SK-N-SH (cell line): ENCODE data around the gene CCDC28A. TPM values are rescaled to one million over a fixed set of nuclear protein-coding genes. Genes with fewer than 3 reads are reported as not detected.

Experiments used
- CTCF ChIA-PET: fragments of 300-600, 350-600 bp; formaldehyde crosslinking; extraction: SDS; loops from one replicate; lab custom pipeline; 2021; lab: Yijun Ruan, JAX
- POLR2A ChIA-PET: fragments of 350-600 bp; sonication (Branson Sonifier 250); formaldehyde crosslinking; extraction: SDS; loops from one replicate; lab custom pipeline; 2020; ENCODE audit warnings: antibody characterized with exemption, inconsistent platforms; lab: Yijun Ruan, JAX
- DNase-seq: peaks from one replicate; pipeline ENCODE4 v3.0.0; 2012
- H2AFZ ChIP-seq: fragments of 200-600 bp; sonication (generic); 2 replicates; pipeline ENCODE4 v1.8.1; 2016; ENCODE audit warnings: antibody characterized with exemption, mild to moderate bottlenecking, low read depth
- H3F3A ChIP-seq: fragments of 200-600 bp; sonication (generic); replicated peaks from 2 replicates; pipeline ENCODE3; 2016; ENCODE audit warnings: antibody characterized with exemption, mild to moderate bottlenecking; ENCODE audit not compliant: insufficient read depth
- H3K27ac ChIP-seq, 2 experiments: fragments of 200-500 bp in 1 of 2; fragments of 200-600 bp in 1 of 2; sonication (Bioruptor generic) in 1 of 2; sonication (generic), shearing (Covaris generic) in 1 of 2; 2 replicates each; pipeline versions ENCODE4 v1.5.1 to v1.6.1; 2014 to 2016; ENCODE audit warnings: low read depth in 2 of 2, inconsistent platforms in 1 of 2, low read length in 1 of 2, mild to moderate bottlenecking in 1 of 2, mixed read lengths in 1 of 2
- H3K27me3 ChIP-seq: fragments of 200-600 bp; sonication (generic), shearing (Covaris generic); 2 replicates; pipeline ENCODE4 v1.6.1; 2016; ENCODE audit warnings: mixed run types; ENCODE audit not compliant: insufficient read depth
- H3K36me3 ChIP-seq, 2 experiments: fragments of 200-500 bp in 1 of 2; fragments of 200-600 bp in 1 of 2; sonication (Bioruptor generic) in 1 of 2; sonication (generic) in 1 of 2; replicated peaks in 1 of 2; 2 replicates each; pipeline versions ENCODE3 to v1.5.1; 2014 to 2016; ENCODE audit warnings: low read length in 1 of 2, mild to moderate bottlenecking in 1 of 2; ENCODE audit not compliant: insufficient read depth in 2 of 2, control insufficient read depth in 1 of 2
- H3K4me1 ChIP-seq, 2 experiments: fragments of 200-500 bp in 1 of 2; fragments of 200-600 bp in 1 of 2; sonication (Bioruptor generic) in 1 of 2; sonication (generic), shearing (Covaris generic) in 1 of 2; 2 replicates each; pipeline versions ENCODE4 v1.5.1 to v1.6.1; 2014 to 2016; ENCODE audit warnings: low read depth in 1 of 2, low read length in 1 of 2, mixed run types in 1 of 2; ENCODE audit not compliant: insufficient read depth in 2 of 2, control insufficient read depth in 1 of 2
- H3K4me2 ChIP-seq: fragments of 200-600 bp; sonication (generic), shearing (Covaris generic); 2 replicates; pipeline ENCODE4 v1.6.1; 2017; ENCODE audit warnings: mixed run types
- H3K4me3 ChIP-seq, 2 experiments: fragments of 200-500 bp in 1 of 2; fragments of 200-600 bp in 1 of 2; sonication (Bioruptor generic) in 1 of 2; sonication (generic), shearing (Covaris generic) in 1 of 2; 2 replicates each; pipeline versions ENCODE4 v1.5.1 to v1.8.1; 2014 to 2016; ENCODE audit warnings: low read depth in 2 of 2, inconsistent platforms in 1 of 2, low read length in 1 of 2, mild to moderate bottlenecking in 1 of 2, mixed read lengths in 1 of 2, moderate library complexity in 1 of 2
- H3K79me2 ChIP-seq: fragments of 200-600 bp; sonication (generic); 2 replicates; pipeline ENCODE4 v1.8.1; 2017; ENCODE audit warnings: mild to moderate bottlenecking; ENCODE audit not compliant: insufficient read depth
- H3K9ac ChIP-seq: fragments of 200-600 bp; sonication (generic); 2 replicates; pipeline ENCODE4 v1.6.1; 2017; ENCODE audit warnings: mixed run types
- H3K9me2 ChIP-seq: fragments of 200-600 bp; sonication (generic); 2 replicates; pipeline ENCODE4 v1.6.1; 2017; ENCODE audit warnings: mixed run types
- H3K9me3 ChIP-seq: fragments of 200-600 bp; sonication (generic); 2 replicates; pipeline ENCODE4 v1.6.1; 2017; ENCODE audit warnings: mixed run types, mild to moderate bottlenecking, moderate library complexity
- H4K20me1 ChIP-seq: fragments of 200-600 bp; sonication (generic); 2 replicates; pipeline ENCODE4 v1.6.1; 2017; ENCODE audit warnings: mild to moderate bottlenecking, mixed run types; ENCODE audit not compliant: insufficient read depth
- CHD2 ChIP-seq: fragments of 150-350 bp; IDR thresholded peaks from 2 replicates; pipeline ENCODE4 v1.6.1; 2018; ENCODE audit warnings: low read length; ENCODE audit not compliant: partially characterized antibody
- ELF1 ChIP-seq: IDR thresholded peaks from 2 replicates; pipeline ENCODE4 v1.4.0; 2012
- FOXJ3 ChIP-seq: sonication (generic); formaldehyde crosslinking; IDR thresholded peaks from 2 replicates; pipeline ENCODE4 v1.5.1; 2020; ENCODE audit warnings: mild to moderate bottlenecking, missing genetic modification reagents
- GATA2 ChIP-seq: sonication (generic); formaldehyde crosslinking; IDR thresholded peaks from 2 replicates; pipeline ENCODE4 v1.5.0; 2020; ENCODE audit warnings: mild to moderate bottlenecking, missing genetic modification reagents
- JUND ChIP-seq: IDR thresholded peaks from 2 replicates; pipeline ENCODE4 v1.4.0; 2012
- MAX ChIP-seq: IDR thresholded peaks from 2 replicates; pipeline ENCODE4 v1.4.0; 2012; ENCODE audit warnings: low read depth
- NRF1 ChIP-seq: IDR thresholded peaks from 2 replicates; pipeline ENCODE4 v1.6.1; 2012; ENCODE audit warnings: low read depth, mild to moderate bottlenecking, low read length
- POLR2AphosphoS5 ChIP-seq: IDR thresholded peaks from 2 replicates; pipeline ENCODE4 v1.6.1; 2012; ENCODE audit warnings: low read depth, low read length
- RAD21 ChIP-seq: IDR thresholded peaks from 2 replicates; pipeline ENCODE4 v1.6.1; 2012; ENCODE audit warnings: mild to moderate bottlenecking, low read length
- SMC3 ChIP-seq: IDR thresholded peaks from 2 replicates; pipeline ENCODE4 v1.6.1; 2012; ENCODE audit warnings: low read depth, low read length, improper control_type of control experiment
- TAF1 ChIP-seq: IDR thresholded peaks from 2 replicates; pipeline ENCODE4 v1.6.1; 2012; ENCODE audit warnings: low read depth, mild to moderate bottlenecking, low read length, moderate library complexity, borderline replicate concordance
- TEAD4 ChIP-seq: IDR thresholded peaks from 2 replicates; pipeline ENCODE4 v1.4.0; 2012; ENCODE audit warnings: mild to moderate bottlenecking, borderline replicate concordance; ENCODE audit not compliant: insufficient read depth
- WGBS: methylation state at CpG from one replicate; pipeline ENCODE4 v1.1.6; 2017; ENCODE audit warnings: low lambda C conversion rate; 5-methylcytosine and 5-hydroxymethylcytosine counted together
- polyA plus RNA-seq, 3 experiments: library from polyadenylated mRNA; depleted of rRNA; stranded (reverse); fragments of >200 nt; gene quantifications; 2 replicates each; pipeline ENCODE4 v1.2.3, GENCODE V29; 2012
- TF ChIP-seq, protein P1 (sequence below): IDR thresholded peaks from 2 replicates; pipeline ENCODE4 v1.6.1; 2012; ENCODE audit warnings: mild to moderate bottlenecking, low read depth, low read length, moderate library complexity
- TF ChIP-seq, protein P2 (sequence below): fragments of 150-350 bp; IDR thresholded peaks from 2 replicates; pipeline ENCODE4 v1.6.1; 2017; ENCODE audit warnings: antibody characterized with exemption, low read length, low read depth, borderline replicate concordance
- TF ChIP-seq, protein P3 (sequence below): fragments of 200-600 bp; sonication (generic); IDR thresholded peaks from 2 replicates; pipeline ENCODE4 v1.6.1; 2017; ENCODE audit warnings: antibody characterized with exemption, mild to moderate bottlenecking, moderate library complexity

The CCDC28A gene
- polyA plus RNA-seq, 1 of the 3 experiments (the other 2 are of a cell fraction): 11.4 TPM

DNA sequence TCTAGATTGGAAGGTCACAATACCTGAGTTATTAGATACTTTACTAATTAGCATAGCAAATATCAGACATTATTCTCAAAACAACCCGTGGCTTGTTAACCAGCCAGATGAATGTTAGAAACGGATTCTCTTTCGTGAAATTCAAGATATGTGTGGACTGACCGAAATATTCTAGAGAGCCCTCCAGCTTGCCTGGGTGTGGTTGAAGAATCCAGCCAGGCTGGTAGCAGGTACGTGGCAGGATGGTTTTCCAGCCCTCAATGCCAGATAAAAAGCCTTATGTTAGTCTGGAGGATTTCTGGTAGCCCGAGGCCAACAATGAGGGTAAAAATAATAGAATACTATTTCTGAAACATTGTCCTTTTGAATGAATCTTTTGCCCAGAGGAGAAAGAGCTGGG, 41.7 kb downstream of the CCDC28A start:
- H3K9ac ChIP-seq: no peak overlapping the region
- no peaks in the 10 kb centered on the region for H3K9me3 ChIP-seq
- no peak overlapping the region for H3K4me3 ChIP-seq
- WGBS: 16% methylated on average over 6 of the region's 6 CpGs
- H3K27ac ChIP-seq: no peak overlapping the region
- no peaks in the 10 kb centered on the region for H3K36me3 ChIP-seq
- no peaks in the 10 kb centered on the region; a peak in 1 of 4 replicates for H3K4me1 ChIP-seq
- no peaks in the 10 kb centered on the region for H3F3A ChIP-seq
- no peak for DNase-seq
- no peaks in the 10 kb centered on the region for H3K27me3 ChIP-seq
- H4K20me1 ChIP-seq: no peaks in the 10 kb centered on the region
- TF ChIP-seq TEAD4 (no peak), ELF1 (no peak), GATA2 (no peak), CHD2 (no peak), JUND (no peak), FOXJ3 (CRISPR knock-in tag) (no peak), NRF1 (no peak)
- TF ChIP-seq, protein P1, sequence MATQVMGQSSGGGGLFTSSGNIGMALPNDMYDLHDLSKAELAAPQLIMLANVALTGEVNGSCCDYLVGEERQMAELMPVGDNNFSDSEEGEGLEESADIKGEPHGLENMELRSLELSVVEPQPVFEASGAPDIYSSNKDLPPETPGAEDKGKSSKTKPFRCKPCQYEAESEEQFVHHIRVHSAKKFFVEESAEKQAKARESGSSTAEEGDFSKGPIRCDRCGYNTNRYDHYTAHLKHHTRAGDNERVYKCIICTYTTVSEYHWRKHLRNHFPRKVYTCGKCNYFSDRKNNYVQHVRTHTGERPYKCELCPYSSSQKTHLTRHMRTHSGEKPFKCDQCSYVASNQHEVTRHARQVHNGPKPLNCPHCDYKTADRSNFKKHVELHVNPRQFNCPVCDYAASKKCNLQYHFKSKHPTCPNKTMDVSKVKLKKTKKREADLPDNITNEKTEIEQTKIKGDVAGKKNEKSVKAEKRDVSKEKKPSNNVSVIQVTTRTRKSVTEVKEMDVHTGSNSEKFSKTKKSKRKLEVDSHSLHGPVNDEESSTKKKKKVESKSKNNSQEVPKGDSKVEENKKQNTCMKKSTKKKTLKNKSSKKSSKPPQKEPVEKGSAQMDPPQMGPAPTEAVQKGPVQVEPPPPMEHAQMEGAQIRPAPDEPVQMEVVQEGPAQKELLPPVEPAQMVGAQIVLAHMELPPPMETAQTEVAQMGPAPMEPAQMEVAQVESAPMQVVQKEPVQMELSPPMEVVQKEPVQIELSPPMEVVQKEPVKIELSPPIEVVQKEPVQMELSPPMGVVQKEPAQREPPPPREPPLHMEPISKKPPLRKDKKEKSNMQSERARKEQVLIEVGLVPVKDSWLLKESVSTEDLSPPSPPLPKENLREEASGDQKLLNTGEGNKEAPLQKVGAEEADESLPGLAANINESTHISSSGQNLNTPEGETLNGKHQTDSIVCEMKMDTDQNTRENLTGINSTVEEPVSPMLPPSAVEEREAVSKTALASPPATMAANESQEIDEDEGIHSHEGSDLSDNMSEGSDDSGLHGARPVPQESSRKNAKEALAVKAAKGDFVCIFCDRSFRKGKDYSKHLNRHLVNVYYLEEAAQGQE: no peak
- TF ChIP-seq, protein P2, sequence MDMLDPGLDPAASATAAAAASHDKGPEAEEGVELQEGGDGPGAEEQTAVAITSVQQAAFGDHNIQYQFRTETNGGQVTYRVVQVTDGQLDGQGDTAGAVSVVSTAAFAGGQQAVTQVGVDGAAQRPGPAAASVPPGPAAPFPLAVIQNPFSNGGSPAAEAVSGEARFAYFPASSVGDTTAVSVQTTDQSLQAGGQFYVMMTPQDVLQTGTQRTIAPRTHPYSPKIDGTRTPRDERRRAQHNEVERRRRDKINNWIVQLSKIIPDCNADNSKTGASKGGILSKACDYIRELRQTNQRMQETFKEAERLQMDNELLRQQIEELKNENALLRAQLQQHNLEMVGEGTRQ: no peak
- POLR2A ChIA-PET: no interaction called here
- no peaks in the 10 kb centered on the region for H3K9me2 ChIP-seq
- CTCF ChIA-PET: interaction anchor here (1.2 to 2.8 kb wide), 10 partner anchors 10 to 554 kb away, joined by 3 to 38 read pairs (median 6); partner anchors contain the start of gene REPS1
- H2AFZ ChIP-seq: no peak overlapping the region
- H3K4me2 ChIP-seq: no peak overlapping the region
- no peaks in the 10 kb centered on the region for H3K79me2 ChIP-seq

DNA sequence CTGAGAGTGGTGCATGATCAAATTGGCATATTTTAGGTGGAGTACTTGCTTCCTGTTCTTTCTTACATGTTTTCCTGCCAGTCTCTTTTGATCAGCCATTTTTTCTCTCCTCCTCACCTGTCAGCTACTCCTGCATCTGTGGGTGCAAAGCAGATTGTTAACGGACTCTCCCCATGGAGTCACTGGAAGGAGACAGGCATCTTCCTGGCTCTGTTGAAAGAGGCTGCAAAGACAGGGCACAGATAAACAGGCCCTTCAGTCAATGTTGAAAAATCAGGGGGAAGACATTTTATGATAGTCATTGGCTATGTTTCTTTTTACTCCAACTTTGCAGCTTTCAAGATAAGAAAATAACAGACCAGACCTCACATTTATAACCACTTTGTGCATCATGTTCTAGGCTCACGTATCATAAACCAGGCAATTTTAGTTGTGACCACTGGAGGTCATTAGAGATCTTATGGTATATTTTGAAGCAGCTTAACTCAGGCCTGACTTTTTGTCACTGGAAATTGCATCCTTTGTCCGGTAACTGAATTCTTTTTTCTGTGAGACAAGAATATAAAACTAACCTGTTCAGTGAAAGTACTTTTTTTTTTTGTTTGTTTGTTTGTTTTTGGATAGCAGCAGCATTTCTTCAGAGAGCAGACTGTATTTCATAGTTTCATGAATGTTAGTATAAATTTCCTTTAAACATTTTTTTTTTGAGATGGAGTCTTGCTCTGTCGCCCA, 42.4 kb downstream of the CCDC28A start:
- Histone ChIP-seq H3K4me2 (no peak overlapping the region), H4K20me1 (no peaks in the 10 kb centered on the region), H3K9ac (no peak overlapping the region), H3K4me3 (no peak overlapping the region; a peak in 1 of 4 replicates)
- CTCF ChIA-PET: interaction anchor here (0.7 to 2.8 kb wide), 28 partner anchors 9 to 711 kb away, joined by 3 to 38 read pairs (median 3); partner anchors contain the start of gene REPS1
- TF ChIP-seq MAX (no peak), RAD21 (peak; percentile 85), SMC3 (peak; percentile 65), POLR2AphosphoS5 (no peak), TAF1 (no peak)
- TF ChIP-seq, protein P2: no peak
- TF ChIP-seq, protein P3, sequence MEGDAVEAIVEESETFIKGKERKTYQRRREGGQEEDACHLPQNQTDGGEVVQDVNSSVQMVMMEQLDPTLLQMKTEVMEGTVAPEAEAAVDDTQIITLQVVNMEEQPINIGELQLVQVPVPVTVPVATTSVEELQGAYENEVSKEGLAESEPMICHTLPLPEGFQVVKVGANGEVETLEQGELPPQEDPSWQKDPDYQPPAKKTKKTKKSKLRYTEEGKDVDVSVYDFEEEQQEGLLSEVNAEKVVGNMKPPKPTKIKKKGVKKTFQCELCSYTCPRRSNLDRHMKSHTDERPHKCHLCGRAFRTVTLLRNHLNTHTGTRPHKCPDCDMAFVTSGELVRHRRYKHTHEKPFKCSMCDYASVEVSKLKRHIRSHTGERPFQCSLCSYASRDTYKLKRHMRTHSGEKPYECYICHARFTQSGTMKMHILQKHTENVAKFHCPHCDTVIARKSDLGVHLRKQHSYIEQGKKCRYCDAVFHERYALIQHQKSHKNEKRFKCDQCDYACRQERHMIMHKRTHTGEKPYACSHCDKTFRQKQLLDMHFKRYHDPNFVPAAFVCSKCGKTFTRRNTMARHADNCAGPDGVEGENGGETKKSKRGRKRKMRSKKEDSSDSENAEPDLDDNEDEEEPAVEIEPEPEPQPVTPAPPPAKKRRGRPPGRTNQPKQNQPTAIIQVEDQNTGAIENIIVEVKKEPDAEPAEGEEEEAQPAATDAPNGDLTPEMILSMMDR: peak; percentile 71
- TF ChIP-seq, all 33 proteins: peak for 3
- Histone ChIP-seq H3F3A (no peaks in the 10 kb centered on the region), H3K36me3 (no peaks in the 10 kb centered on the region), H3K79me2 (no peaks in the 10 kb centered on the region), H3K27me3 (no peaks in the 10 kb centered on the region), H3K9me2 (no peaks in the 10 kb centered on the region), H3K9me3 (no peaks in the 10 kb centered on the region), H3K4me1 (no peaks in the 10 kb centered on the region; a peak in 1 of 4 replicates), H3K27ac (no peak overlapping the region), H2AFZ (peak overlapping the region; percentile 66; the same call in 1 of the 2 replicates)
- WGBS: 27% methylated on average over 4 of the region's 4 CpGs
- POLR2A ChIA-PET: interaction anchor here (0.5 kb wide), 1 partner anchor 171 kb away, joined by 4 read pairs; no protein-coding TSS in a partner anchor
- peak; percentile 56 for DNase-seq
